NCI-H524 treated with DMSO at 0.1 percent for 48 hours (cell line): Measurements from ENCODE around the gene PPHLN1.
"Not testable (repeated sequence)": the region's sequence is repeated elsewhere in the genome, so short reads cannot be mapped to it uniquely, and the experiment has no call there.

Source experiments
- DNase-seq: peaks from one replicate; lab custom pipeline; 2025; lab: John Stamatoyannopoulos, UW

Gene PPHLN1

DNA sequence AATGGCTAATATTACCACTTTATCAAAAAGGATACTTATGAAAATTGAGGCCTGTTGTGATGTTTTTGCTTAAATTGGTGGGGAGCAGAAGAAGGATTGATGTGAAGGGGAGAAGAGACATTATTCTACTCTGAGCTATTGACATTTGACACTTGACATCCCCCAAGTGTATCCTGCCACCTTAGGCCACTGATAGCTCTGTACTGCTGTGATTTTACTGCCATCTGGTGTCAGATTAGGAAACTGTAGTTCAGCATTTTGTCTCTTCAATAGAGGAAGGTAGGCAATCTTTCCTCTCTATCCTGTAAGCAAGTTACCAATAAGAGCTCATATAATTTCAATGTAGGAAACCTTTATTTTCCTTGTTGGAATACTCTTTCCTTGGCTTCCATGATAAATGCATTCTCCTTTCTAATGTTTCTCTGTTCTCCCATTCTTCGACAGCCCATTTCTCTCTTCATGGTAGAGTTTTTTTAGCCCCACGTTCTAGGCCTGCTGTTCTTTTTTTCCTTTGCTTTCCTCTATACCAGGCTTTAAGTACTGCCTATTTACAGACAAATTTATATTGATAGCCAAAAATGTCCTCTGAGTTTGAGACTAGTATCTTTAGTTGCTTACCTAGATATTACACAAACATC, 46.3 kb downstream of the PPHLN1 start:
- DNase-seq, result peak; percentile 14

DNA sequence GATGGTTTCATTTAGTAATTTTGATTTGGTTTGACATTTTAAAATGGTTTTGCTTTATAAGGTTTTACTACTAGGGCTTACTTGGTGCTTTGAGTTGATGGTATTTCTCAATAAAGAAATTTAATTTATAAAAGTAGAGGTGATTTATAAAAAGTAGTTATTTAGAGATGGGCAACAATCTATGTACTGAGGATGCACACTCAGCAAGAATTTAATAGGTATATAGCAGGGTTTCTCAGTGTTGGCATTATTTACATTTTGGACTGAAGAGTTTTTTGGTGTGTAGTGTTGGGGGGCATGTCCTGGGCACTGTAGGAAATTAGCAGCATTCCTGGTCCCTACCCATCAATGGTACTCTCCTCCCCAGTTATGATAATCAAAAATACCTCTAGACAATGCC, 47.7 kb downstream of the PPHLN1 start:
- no peak for DNase-seq

DNA sequence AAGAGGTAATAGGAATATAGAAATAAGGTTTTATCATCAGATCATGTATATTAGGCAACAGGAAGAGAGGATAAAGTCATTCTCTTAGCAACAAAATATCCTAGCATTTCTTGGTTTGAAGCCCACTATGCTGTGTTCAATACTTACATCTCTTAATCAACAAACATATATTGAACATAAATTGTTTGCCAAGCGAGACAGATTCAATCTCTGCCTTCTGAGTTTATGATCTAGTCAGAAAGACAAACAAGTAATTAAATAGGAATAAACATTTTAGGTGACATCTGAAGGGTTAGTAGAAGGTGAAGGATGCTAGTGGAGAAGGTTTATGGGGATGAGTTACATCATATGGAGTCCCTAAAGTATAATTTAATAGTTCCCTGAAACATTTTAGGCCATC, 54.8 kb downstream of the PPHLN1 start:
- DNase-seq, result no peak

DNA sequence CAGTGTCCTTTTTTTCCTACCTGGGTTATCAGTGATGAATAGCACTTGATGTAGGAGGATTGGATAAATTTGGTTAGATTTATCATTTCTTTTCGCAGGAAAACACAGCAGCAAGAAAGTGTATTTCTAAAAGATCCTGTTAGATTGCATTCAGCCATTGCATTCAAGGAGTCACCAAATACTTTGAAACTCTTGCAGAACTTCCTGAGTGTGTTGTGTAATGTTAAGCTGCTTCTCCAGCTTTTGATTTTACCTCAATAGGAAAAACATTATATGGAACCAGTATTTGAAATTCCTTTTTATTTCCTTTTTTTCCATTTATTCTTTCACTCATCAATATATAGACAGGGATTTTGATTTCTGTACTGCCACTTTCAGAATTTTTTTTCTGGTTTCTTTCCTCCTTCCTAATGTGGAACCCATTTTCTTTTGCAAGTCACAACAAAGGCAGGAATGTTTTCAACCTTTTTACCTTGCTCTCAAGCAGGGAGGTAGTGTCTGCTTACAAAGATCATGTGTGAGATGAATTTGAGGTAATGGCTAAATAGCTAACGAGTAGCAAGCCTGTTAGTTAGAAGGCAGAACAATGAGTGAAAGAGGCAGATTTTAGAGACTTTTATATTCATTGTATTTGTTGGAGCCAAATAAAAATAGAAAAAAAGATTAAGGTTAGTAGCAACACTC, 56.2 kb downstream of the PPHLN1 start:
- DNase-seq, result no peak

DNA sequence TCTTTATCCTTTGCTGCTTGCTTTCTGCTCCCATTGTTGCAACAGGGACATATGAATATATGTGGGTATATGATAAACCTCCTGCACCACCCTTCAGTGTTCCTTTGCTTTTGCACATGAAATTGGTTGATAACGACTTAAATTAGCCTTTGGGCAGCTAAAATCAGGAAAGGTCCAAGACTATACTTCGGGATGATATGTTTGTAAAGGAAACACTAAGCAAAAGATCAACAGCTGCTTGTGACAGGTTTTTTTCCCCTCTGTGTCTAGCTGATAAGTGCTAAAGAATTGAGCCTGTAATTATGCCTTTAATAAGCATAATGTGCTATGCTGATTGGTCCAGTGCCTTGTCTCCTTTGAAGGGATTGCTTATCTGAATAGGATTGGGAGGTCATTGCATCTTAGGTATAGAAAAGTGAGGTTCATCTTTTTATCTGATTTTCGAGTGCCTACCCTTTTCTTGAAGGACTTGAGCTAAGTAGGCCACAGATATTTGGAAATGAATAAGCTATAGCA, 59.4 kb downstream of the PPHLN1 start:
- peak; percentile 28 for DNase-seq

DNA sequence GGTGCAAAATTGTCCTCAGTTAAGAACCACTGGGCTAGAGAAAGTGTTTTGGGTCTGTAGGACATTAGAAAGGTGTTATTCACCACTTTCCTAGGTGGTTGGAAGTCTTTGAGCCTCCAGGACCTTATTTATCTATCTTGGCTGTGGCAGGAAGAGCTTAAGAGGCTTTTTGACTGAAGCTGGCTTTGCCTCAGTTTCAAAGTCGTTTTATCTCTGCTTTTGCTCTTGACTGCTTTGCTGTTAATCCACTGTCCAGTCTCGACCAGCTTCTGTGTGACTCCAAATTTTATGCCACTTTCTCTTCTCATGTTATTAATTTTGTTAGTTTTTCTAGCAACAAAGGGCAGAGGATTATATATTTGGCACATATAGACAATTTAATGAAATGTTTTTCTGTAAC, 60.3 kb downstream of the PPHLN1 start:
- DNase-seq, result no peak

DNA sequence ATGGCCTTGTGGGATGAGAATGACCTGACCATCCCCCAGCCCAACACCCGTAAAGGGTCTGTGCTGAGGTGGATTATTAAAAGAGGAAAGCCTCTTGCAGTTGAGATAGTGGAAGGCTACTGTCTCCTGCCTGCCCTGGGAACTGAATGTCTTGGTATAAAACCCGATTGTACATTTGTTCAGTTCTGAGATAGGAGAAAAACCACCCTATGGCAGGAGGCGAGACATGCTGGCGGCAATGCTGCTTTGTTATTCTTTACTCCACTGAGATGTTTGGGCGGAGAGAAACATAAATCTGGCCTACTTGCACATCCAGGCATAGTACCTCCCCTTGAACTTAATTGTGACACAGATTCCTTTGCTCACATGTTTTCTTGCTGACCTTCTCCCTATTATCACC, 62.1 kb downstream of the PPHLN1 start:
- not testable (repeated sequence) for DNase-seq

DNA sequence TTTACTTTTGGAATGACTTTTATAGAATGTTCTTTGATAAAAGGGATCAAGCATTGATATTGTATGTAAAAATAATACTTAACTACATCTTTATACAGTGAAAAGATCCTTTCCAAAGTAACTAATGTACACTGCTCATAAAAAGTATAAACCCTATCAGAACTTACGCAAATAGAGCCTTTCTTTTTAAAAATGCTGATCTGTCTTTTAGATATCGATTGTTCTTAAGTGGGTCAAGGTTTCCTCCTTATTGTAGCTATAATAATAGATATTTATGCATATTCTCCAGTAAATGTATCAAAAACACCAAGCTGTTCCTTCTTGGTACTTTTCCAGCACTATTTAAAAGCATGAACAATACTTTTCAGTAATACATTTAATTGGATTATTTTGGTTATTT, 68.5 kb downstream of the PPHLN1 start:
- no peak for DNase-seq

DNA sequence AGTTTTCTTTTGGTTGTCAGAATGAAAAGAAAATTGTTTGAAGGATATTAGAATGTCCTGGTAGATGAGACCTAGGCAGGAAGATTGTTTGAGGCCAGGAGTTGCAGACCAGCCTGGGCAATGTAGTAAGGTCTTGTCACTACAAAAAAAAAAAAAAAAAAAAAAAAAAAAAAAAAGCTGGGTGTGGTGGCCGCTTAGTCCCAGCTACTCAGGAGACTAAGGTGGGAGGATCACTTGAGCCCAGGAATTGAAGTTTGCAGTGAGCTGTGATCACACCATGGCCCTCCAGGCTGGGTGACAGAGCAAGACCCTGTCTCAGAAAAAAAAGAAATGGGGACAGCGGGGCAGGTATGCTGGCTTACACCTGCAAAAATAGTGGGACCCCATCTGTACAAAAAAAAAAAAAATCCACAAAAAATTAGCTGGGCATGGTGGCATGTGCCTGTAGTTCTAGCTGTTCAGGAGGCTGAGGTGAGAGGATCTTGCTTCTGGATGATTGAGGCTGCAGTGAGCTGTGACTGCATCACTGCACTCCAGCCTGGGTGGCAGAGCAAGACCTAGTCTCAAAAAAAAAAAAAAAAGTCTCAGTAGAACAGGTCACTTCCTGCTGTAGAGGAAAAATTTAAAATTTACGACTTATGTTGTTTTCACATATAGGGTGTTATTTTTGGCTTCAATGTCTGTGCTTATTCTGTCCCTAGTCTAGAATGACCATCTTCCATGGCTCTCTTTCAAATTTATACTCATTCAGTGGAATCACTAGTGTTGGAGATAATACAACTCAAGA, 70.7 kb downstream of the PPHLN1 start:
- DNase-seq, result no peak

DNA sequence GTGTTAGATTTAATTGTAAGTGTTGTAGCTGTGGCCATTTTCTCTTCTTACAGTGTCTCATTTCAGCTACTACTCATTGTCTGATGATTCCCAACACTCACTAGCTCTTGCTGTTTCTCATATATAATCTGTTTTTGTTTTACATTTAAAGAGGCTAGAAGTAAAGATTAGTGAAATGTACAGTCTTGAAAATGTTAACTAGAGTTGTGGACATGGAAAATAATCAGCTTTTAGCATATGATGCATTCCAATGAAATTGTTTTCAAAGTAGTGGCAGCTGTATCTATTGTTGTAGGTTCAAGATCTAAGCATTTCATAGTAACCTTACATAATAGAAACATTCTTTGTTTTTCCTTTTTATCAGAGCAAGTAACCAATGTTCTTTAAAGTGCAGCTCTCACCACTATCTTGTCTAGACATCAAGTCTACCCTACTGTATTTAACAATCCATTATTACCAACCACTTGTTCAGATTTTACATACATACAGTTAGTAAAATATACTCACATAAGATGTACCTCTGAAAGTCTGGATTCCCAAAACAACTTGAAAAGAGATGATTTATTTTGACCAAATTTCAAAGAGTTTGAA, 76.9 kb downstream of the PPHLN1 start:
- no peak for DNase-seq

DNA sequence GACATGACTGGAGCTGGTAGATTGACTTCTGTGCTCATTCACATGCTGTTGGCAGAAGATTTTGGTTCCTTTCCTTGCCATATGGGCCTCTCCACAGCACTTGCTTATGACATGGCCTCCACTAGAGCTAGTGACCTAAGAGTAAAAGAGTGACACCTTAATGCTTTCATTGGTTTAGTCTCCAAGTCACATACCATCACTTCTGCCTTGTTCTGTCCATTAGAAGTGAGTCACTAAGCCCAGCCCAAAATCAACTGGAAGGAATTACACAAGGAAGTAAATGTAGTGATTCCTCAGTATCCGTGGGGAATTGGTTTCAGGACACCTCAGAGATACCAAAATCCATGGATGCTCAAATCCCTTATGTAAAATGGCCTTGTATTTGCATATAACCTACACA, 81.3 kb downstream of the PPHLN1 start:
- no peak for DNase-seq

DNA sequence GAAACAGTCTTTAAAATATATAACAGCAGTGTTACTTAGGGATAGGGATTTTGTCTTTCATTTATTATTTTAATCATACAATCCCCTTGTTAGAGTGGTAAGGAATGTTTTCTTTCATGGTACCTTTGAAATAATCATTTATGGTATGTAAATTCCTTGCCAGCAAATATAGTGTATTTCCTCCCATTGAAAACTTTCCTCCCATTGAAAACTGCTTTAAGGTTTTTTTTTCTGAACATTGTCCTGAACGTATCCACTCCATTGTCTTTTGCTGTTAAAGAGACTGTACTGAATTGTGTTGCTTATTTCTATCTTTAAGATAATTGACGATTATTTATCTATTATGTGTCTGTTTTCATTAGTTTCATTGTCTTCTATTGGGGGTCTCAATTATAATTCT, 83.5 kb downstream of the PPHLN1 start:
- no peak for DNase-seq

DNA sequence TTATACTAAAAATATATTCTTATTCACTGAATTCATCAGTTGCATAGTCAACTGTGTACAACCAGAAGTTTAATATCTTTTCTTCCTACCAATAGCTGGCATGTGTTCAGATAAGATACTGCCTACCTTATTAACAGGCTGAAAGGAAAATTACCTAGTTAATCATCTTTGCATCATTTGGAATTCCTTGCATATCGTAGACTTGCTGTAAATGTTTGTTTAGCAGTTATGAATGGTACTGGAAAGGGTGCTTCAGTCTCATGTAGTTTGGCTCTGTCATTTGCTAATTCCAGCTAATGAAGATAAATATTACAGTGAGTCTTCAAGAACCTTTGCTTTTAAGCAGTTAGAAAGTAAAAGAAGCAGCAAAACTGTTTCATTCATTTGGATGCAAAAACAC, 84.4 kb downstream of the PPHLN1 start:
- no peak for DNase-seq

DNA sequence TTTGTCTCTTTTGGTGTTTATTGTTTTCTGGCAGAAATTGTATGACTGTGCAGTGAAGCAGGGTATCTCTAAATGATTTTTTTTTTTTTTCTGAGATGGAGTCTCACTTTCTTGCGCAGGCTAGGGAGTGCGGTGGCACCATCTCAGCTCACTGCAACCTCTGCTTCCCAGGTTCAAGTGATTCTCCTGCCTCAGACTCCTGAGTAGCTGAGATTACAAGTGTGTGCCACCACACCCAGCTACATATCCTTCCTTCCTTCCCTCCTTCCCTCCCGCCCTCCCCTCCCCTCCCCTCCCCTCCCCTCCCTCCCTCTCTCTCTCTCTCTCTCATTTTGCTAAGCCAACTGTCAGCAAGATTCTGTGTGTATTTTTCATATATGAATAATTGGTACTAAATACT, 94.4 kb downstream of the PPHLN1 start:
- no peak for DNase-seq

DNA sequence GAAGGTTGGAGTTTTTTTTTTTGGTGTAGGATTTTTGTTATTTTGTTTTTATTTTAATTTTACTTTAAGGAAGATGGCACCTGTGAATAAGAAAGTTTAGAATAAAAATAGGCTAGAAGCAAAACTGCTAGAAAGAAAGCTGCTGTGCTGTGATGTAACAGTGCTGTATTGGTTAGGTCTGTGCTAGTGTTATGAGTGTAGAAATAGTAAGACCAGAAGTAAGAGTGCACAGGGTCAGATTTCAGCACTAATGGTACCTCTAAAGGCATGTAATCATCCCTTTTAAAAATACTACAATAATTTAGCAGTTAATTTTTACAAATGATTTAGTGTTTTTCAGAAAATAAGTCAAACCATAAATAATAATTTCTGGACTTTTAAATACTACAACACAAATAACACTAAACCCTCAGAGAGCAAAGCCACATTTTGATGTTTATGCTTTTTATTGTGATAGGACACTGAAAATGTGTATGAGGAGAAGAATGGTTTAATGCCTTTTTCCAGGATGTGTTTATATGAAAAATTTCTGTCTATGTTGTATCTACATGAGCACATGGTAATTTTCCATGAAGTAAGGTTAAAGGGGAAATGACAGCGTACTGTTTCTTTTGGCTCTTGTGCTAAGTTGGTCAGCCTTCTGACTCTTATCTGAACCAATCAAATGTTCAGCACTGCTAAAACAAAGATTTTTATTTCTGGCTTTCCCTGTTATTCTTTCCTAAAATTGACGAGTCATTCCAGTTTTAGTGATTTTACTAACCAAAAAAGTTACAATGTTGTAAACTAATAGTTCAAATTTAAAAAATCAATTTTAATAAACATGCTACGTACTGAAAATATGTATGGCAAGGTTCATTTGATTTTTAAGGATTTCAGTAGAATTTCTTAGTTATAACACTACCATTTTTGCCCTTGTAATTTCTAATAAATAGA, 96.1 kb downstream of the PPHLN1 start:
- no peak for DNase-seq

DNA sequence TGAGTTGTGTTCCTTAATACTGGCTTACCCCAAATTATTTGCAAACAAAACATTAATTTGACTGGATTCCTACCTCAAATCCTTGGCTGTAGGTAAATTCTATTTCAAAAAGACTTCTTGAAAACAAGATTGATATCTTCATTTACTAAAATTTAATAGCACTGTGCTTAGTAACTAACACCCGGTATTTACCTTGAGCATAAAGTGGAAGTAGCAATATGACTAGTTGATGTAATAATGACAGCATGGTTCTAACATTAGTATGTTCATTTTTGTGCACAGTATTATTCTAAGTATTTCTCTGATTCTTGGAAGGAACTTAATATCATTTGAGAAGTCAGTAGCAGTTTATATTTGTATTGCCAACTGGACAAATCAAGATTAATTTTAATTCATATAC, 96.8 kb downstream of the PPHLN1 start:
- DNase-seq, result no peak

DNA sequence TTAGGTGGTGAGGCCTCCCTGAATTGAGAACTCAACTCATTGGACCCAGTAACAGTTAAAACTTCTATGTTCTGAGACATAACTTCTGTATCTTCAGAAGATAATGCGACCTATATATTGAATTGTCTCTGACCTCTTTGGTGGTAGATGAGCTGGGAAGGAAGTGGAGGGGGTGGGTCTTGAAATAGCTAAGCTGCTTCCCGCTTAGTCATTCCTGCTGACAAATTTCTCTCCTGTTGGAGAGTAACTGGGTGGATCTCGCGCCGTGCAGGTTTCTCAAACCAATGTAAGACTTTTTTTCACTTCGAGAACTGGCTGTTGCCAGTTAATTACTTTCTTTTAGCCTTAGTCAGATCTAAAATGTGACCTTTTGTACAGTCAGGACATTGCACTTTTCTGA, 100.8 kb downstream of the PPHLN1 start:
- DNase-seq, result no peak

DNA sequence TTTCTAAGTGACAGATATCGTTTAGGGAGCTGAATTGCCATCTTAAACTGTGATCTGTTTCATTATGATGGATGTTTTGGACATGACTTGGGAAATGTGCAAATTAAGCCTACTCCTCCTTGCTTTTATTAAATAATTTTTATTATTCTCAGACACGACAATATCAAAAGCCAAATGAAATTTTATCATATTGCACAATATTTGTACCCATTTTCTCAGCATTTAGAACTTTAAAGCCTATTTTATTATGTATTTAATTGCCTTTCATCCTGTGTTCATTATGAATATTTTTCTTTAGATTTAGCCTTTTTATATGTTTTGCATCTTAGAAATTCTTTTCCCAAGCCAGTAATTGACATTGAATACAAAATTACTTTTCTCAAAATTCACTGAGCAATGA, 102.9 kb downstream of the PPHLN1 start:
- DNase-seq, result no peak

DNA sequence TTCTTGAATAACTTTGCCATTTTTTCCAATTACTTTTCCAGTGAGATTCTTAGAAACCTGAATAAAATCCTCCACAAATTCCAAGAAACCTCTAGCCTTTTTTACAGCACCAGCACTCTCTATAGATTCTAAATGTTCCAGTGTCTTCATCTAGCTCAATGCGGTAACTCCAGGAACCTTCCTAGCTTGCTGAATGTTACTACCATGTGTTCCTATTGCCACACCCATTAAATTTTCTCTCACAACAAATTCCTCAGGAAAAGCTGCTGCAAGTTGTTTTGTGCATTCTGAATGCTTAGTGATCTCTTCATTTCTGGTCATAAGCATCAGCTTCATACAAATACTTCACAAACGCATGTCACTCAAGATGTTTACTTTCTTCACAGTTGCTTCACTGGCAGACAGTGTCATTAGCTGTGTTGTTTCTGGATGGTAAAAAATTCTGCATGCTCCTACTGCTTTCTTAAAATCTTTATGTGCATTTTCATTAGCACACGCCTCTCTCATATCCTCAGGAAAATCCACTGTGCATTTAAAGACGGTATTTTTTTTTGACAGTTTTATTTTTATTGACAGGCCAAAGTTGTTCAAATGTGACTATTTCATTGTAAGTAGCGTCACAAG, 106.7 kb downstream of the PPHLN1 start:
- DNase-seq, result no peak

DNA sequence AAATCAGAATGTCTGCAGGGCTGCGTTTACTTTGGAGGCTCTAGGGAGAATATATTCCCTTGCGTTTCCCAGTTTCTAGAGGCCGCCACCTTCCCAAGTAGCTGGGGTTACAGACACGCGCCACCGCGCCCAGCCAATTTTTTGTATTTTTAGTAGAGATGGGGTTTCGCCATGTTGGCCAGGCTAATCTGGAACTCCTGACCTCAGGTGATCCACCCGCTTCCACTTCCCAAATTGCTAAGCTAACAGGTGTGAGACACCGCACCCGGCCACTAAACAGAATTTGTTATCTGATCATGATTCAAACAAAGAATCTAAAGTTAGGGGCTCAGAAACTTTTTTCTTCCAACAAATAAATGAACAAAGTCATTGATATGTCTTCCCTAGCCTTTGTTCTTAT, 114.6 kb downstream of the PPHLN1 start:
- DNase-seq, result no peak

DNA sequence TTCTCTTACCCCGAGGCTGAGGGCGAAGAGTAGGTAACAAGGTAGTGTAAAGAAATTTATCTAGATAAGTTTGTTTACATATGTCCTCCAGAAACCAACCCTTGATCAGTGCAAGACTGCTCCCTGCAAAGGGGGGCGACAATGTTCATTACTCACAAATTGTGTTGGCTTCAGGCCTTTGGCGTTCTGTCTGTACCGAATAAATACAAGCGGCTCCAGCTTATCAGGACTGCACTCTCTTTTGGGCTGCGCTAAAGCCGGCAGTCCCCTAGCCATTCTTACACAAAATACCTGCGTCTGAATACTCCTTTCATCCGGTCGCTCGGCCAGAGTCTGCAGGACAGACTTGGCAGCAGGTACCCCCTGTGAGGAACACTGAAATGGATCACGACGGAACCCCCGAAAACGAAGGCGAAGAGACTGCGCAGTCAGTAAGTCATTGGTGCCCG, 116.4 kb downstream of the PPHLN1 start:
- DNase-seq, result no peak
